Rectal smooth muscle tissue (tissue), 1 donor: Measurements from ENCODE around the gene GSTCD.
"Not testable (repeated sequence)": the region's sequence is repeated elsewhere in the genome, so short reads cannot be mapped to it uniquely, and the experiment has no call there.

ENCODE experiments used
- H3K27ac ChIP-seq: one replicate; pipeline ENCODE4 v1.7.0; 2013; ENCODE audit warnings: low read depth, low read length, inconsistent platforms
- H3K27me3 ChIP-seq: one replicate; pipeline ENCODE4 v1.7.0; 2013; ENCODE audit warnings: low read length; ENCODE audit not compliant: control insufficient read depth, insufficient read depth
- H3K36me3 ChIP-seq: one replicate; pipeline ENCODE4 v1.7.0; 2013; ENCODE audit warnings: low read length; ENCODE audit not compliant: control insufficient read depth, insufficient read depth
- H3K4me1 ChIP-seq: one replicate; pipeline ENCODE4 v1.7.0; 2013; ENCODE audit warnings: low read length; ENCODE audit not compliant: control insufficient read depth, insufficient read depth
- H3K4me3 ChIP-seq: one replicate; pipeline ENCODE4 v1.7.0; 2013; ENCODE audit warnings: low read length
- H3K9ac ChIP-seq: one replicate; pipeline ENCODE4 v1.7.0; 2013; ENCODE audit warnings: low read length

Gene GSTCD

DNA sequence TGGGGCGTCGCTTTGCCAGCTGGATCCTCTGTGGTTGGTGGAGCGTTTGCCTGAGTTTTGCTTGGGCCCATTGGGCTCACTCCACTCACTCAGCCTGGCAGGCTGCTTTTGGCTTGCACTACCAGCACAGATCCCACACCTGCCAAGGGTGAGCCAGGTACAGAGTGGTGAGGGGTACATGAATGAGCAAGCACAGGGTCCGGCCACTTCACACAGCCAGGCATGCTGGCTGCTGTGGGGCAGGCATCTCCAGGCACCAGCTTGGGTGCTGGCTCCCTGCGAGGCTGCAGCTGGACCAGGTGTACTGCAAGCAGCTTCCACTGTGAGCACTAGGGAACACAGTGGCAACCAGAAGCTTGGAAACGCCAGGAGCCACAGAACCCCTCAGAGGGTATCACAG lies 126.6 kb downstream of the GSTCD start:
- Histone ChIP-seq H3K27ac (no peak overlapping the region), H3K36me3 (peaks cover 3% of the 10 kb centered on the region), H3K4me3 (no peak overlapping the region), H3K4me1 (no peaks in the 10 kb centered on the region), H3K9ac (no peak overlapping the region), H3K27me3 (no peaks in the 10 kb centered on the region)

DNA sequence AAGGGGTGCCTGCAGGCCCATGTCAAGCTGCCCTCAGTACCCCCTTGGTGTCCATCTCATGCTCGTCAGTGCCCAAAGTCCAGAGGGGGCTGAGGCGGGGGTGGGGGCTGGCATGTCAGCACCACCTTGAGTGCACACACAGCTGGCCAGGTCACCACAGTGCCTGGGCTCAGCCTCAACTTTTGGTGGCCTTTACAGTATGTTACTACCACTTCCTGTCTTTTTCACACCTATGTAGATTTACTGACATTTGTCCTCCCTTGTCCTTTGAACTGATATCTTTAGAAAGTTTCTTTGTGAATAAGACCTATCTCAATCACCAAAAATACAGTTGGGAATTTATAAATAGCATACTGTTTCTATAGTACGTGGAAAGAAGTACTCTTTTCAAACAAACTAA lies 128.0 kb downstream of the GSTCD start:
- no peaks in the 10 kb centered on the region for H3K27me3 ChIP-seq
- no peak overlapping the region for H3K4me3 ChIP-seq
- H3K36me3 ChIP-seq, result peaks cover 3% of the 10 kb centered on the region
- no peak overlapping the region for H3K27ac ChIP-seq
- H3K9ac ChIP-seq, result no peak overlapping the region
- H3K4me1 ChIP-seq, result no peaks in the 10 kb centered on the region

DNA sequence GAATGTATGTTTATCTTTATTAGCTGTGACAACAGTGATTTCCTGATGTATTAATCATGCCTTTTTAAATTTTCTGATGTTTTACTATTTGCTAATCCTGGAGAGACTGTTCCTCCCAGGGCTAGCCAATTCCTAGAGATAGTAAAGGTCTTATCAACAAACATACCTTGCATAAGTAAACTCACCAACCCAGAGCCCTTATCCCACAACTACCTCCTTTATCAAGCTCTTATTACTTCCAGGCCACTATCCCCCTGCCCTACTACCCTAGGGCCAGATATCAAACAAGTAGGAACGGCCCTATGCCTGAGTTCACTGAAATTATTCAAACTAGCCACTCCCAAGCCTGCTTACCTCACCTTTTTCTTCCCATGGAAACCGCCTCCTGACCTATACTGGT lies 128.5 kb downstream of the GSTCD start:
- H3K36me3 ChIP-seq, result peaks cover 3% of the 10 kb centered on the region
- H3K9ac ChIP-seq, result no peak overlapping the region
- H3K27ac ChIP-seq, result no peak overlapping the region
- H3K4me1 ChIP-seq, result no peaks in the 10 kb centered on the region
- H3K4me3 ChIP-seq, result no peak overlapping the region
- no peaks in the 10 kb centered on the region for H3K27me3 ChIP-seq

DNA sequence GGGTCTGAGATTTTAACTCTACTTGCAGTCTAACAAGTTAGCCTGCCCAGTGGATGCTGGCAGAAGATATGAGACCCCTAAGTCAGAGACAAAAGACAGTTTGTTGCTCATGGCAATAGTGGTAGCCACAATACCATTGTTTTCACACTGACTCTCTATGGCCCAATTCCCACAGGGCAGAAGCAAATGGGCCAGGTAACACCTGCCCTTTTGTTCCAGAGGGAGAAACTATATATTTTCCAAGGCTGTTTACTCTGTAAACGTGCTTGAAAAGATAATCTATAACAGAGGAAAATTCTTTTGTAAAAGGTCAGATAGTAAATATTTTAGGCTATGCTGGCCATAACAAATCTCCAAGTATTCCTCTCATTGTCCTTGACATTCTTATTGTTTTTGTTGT lies 129.5 kb downstream of the GSTCD start:
- H3K36me3 ChIP-seq, result peaks cover 3% of the 10 kb centered on the region
- H3K4me3 ChIP-seq, result no peak overlapping the region
- H3K27me3 ChIP-seq, result no peaks in the 10 kb centered on the region

DNA sequence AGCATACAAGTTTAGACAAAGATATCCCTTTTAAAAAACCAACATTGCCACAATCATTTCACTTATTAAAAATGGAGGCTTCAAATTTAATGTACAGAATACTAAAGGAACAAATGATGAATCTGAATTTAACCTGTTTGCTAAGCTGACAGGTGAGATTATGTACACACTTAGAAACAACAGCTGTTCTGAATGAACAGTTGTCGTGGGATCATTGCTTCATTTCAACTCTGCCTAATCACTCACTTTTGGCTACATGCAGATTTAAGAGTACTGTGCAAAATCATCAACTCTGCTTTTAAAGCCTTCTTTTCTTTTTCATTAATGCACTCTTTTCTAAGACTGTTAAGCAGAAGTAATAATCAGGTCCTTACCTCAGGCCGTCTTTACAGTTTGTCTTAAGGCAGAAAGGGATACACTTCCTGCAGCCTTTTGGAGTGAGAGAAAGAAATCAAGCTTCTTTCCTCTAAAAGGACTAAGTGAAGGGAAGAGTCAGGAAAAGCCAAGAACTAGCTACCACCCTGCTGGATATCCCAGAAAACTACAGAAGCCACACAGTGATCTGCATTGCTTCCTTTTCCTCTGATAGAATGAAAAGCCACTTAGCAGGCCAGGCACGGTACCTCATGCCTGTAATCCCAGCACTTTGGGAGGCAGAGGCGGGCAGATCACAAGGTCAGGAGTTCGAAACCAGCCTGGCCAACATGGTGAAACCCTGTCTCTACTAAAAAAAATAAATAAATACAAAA lies 132.0 kb downstream of the GSTCD start:
- H3K4me1 ChIP-seq, result no peaks in the 10 kb centered on the region
- H3K27me3 ChIP-seq, result no peaks in the 10 kb centered on the region
- H3K4me3 ChIP-seq, result no peak overlapping the region
- H3K9ac ChIP-seq, result no peak overlapping the region
- H3K27ac ChIP-seq, result no peak overlapping the region
- H3K36me3 ChIP-seq, result peaks cover 3% of the 10 kb centered on the region

More for the DNA sequence above, 129.5 kb downstream of the GSTCD start:
- Histone ChIP-seq H3K9ac (no peak overlapping the region), H3K4me1 (no peaks in the 10 kb centered on the region), H3K27ac (no peak overlapping the region)

DNA sequence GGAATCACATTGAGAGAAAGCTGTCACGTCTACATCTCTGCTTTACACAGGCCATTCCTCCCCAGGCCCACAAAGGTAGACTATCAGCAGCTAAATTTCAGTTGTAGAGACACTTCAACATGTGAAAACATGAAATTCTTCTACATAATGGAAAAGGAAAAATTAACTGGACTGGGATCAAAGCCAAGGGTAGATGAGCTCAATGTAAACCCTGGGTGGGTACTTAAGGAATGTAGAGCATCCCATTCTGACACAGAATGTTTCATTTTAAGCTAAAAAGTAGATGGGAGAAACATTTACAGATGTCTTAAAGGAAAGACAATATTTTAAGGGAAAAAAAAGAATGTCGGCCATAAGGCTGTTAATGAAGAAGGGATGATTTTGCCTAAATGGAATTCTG lies 135.4 kb downstream of the GSTCD start:
- no peak overlapping the region for H3K27ac ChIP-seq
- H3K4me1 ChIP-seq, result no peaks in the 10 kb centered on the region
- H3K27me3 ChIP-seq, result no peaks in the 10 kb centered on the region
- H3K36me3 ChIP-seq, result no peaks in the 10 kb centered on the region
- H3K9ac ChIP-seq, result no peak overlapping the region
- H3K4me3 ChIP-seq, result no peak overlapping the region

DNA sequence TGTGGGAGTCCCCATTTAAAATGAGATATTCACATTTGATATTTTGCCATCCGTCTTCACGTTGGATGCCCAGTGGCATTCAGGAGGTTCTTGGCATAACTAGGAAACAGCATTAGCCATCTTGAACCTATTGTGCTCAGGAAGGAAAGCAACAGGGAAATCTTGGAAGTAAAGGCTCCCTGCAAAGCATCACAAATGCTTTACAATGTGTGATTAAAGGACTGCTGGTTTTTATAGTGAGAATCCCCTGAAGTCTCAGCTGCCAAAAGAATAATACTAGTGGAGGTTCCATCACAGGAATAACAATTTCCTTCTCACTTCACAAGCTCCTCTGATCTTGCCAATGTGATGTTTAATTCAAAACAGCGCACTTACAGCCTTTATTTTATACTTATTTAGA lies 137.0 kb downstream of the GSTCD start:
- Histone ChIP-seq H3K27ac (no peak overlapping the region), H3K9ac (no peak overlapping the region), H3K27me3 (no peaks in the 10 kb centered on the region), H3K4me3 (no peak overlapping the region), H3K36me3 (no peaks in the 10 kb centered on the region), H3K4me1 (no peaks in the 10 kb centered on the region)

DNA sequence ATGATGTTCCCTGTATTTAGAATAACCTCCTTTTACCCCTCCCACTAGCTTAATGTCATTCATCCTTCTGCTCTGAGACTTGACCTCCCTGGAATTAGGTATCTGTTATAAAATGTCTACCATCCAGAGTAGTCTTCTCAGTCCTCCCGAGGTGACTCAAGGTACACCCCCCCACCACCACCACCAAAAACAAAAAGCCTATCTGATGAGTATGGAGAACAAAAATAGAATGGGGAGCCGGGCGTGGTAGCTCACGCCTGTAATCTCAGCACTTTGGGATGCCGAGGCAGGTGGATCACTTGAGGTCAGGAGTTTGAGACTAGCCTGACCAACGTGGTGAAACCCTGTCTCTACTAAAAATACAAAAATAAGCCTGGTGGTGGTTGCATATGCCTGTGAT lies 139.8 kb downstream of the GSTCD start:
- H3K36me3 ChIP-seq, H3K9ac ChIP-seq, H3K27ac ChIP-seq, H3K4me1 ChIP-seq, H3K4me3 ChIP-seq, H3K27me3 ChIP-seq: not testable (repeated sequence)

DNA sequence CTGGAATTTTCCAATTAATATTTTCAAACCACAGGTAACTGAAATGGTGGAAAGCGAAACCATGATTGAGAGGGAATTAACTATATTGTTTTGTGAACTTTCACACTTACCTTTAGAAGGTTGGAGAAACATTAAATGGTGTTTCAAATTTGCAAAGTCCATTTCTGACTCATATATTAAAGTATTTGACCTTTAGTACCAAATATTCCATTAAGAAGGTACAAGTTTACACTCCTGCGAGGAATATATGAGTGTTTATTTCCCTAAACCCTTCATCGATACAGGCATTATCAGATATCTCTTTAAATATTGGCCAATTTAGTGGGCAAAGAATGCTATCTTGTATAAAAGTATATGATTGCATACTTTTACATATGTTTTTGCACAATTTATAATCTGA lies 142.6 kb downstream of the GSTCD start:
- no peaks in the 10 kb centered on the region for H3K4me1 ChIP-seq
- no peak overlapping the region for H3K27ac ChIP-seq
- no peak overlapping the region for H3K4me3 ChIP-seq
- H3K27me3 ChIP-seq, result no peaks in the 10 kb centered on the region
- H3K36me3 ChIP-seq, result no peaks in the 10 kb centered on the region
- H3K9ac ChIP-seq, result no peak overlapping the region

DNA sequence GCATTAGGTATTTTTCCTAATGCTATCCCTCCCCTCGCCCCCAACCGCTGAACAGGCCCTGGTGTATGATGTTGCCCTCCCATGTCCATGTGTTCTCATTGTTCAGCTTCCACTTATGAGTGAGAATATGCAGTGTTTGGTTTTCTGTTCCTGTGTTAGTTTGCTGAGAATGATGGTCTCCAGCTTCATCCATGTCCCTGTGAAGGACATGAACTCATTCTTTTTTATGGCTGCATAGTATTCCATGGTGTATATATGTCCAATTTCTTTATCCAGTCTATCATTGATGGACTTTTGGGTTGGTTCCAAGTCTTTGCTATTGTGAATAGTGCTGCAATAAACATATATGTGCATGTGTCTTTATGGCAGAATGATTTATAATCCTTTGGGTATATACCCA lies 143.6 kb downstream of the GSTCD start:
- H3K9ac ChIP-seq, H3K27ac ChIP-seq, H3K4me1 ChIP-seq, H3K27me3 ChIP-seq, H3K36me3 ChIP-seq, H3K4me3 ChIP-seq: not testable (repeated sequence)

DNA sequence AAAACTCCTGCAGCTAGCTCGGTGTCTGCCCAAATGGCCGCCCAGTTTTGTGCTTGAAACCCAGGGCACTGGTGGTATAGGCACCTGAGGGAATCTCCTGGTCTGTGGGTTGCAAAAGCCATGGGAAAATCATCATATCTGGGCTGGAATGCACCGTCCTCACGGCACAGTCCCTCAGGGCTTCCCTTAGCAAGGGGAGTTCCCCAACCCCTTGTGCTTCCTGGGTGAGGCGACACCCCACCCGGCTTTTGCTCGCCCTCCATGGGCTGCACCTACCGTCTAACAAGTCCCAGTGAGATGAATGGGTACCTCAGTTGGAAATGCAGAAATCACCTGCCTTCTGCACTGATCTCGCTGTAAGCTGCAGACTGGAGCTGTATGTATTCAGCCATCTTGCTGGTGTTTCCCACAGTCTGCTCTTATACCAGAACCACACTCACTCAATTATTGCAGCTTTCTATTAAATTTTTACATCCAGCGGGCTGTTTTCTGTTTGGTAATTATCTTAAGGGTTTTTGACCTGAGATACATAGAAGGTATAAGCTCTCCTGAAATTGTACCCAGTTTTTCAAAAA lies 150.0 kb downstream of the GSTCD start:
- Histone ChIP-seq H3K4me3 (no peak overlapping the region), H3K27me3 (no peaks in the 10 kb centered on the region), H3K36me3 (no peaks in the 10 kb centered on the region), H3K27ac (no peak overlapping the region), H3K4me1 (no peaks in the 10 kb centered on the region), H3K9ac (no peak overlapping the region)

DNA sequence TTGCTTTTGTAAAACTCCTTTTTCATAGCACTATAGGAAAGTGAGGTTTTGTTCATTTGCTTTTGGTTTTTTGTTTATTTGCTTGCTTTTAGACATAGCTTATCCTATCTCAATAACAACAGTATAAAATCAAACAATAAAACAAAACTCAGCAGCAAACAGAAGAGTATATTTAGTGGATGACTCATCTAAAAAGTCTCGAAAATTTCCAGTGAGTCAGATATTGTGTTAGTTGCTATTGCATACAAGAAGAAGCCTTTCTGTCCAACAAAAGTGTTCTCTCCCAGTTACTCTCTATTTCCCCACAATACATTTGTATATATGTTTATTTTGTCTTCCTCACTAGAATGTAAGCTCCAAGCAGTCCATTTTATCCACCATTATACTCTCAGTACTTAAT lies 150.6 kb downstream of the GSTCD start:
- no peak overlapping the region for H3K4me3 ChIP-seq
- H3K9ac ChIP-seq, result no peak overlapping the region
- H3K4me1 ChIP-seq, result no peaks in the 10 kb centered on the region
- no peaks in the 10 kb centered on the region for H3K27me3 ChIP-seq
- H3K27ac ChIP-seq, result no peak overlapping the region
- no peaks in the 10 kb centered on the region for H3K36me3 ChIP-seq

DNA sequence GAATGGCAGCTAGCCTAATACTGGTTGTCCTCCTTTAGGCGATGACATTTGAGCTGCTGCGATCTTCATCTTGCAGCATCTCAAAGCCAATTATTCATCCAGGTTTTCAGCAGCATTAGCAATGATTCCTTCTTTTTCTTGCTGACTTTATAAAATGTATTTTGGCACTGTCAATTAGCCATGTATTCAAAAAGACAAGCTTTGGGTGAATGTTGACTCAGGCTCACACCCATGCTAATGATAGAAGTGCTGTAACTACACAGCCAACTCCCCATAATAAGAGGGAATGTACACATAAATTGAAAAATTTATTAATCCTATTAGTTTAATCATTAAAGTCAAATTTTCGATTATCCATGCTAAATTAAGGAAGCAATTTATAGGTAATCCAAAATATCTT lies 162.4 kb downstream of the GSTCD start:
- Histone ChIP-seq H3K36me3 (no peaks in the 10 kb centered on the region), H3K4me3 (no peak overlapping the region), H3K27me3 (no peaks in the 10 kb centered on the region), H3K27ac (no peak overlapping the region), H3K4me1 (no peaks in the 10 kb centered on the region), H3K9ac (no peak overlapping the region)
